GM18499 (cell line): ENCODE results near the gene TPM1.

ENCODE experiments used
- ATAC-seq: cut with Tn5 transposase; IDR thresholded peaks from one replicate; pipeline ENCODE4 v1.9.1; 2021; ENCODE audit warnings: moderate number of reproducible peaks; ENCODE audit not compliant: insufficient read depth, unreplicated experiment

TPM1 gene

GRCh38 chr15:63040509-63040908, 2.0 kb upstream of the TPM1 start:
- no peak for ATAC-seq

GRCh38 chr15:63040954-63041353, 1.6 kb upstream of the TPM1 start:
- ATAC-seq: no peak

- no peak for ATAC-seq
Observed at GRCh38 chr15:63041402-63041973, 1.1 kb upstream of the TPM1 start.

- no peak for ATAC-seq
Observed at GRCh38 chr15:63042877-63043334, 359 bp downstream of the TPM1 start.

- no peak for ATAC-seq
Observed at GRCh38 chr15:63043335-63044076, 959 bp downstream of the TPM1 start.

GRCh38 chr15:63044077-63044644, 1.6 kb downstream of the TPM1 start:
- ATAC-seq: no peak

GRCh38 chr15:63044645-63045464, 2.3 kb downstream of the TPM1 start:
- no peak for ATAC-seq

- no peak for ATAC-seq
Observed at GRCh38 chr15:63045465-63045840, 2.9 kb downstream of the TPM1 start.

- no peak for ATAC-seq
Observed at GRCh38 chr15:63045879-63046278, 3.3 kb downstream of the TPM1 start.

- ATAC-seq: no peak
Observed at GRCh38 chr15:63046917-63047760, 4.6 kb downstream of the TPM1 start.

GRCh38 chr15:63047792-63048114, 5.2 kb downstream of the TPM1 start:
- no peak for ATAC-seq

GRCh38 chr15:63048115-63048775, 5.7 kb downstream of the TPM1 start:
- peak; percentile 57 for ATAC-seq

GRCh38 chr15:63048776-63049665, 6.5 kb downstream of the TPM1 start:
- ATAC-seq: peak; percentile 16

GRCh38 chr15:63049783-63050371, 7.3 kb downstream of the TPM1 start:
- no peak for ATAC-seq

- no peak for ATAC-seq
Observed at GRCh38 chr15:63050731-63051155, 8.2 kb downstream of the TPM1 start.

- ATAC-seq: no peak
Observed at GRCh38 chr15:63051156-63052066, 8.9 kb downstream of the TPM1 start.
